Inferior parietal cortex (tissue), 1 donor: Measurements from ENCODE around the gene CBLC.
A peak's percentile ranks its signal among the peaks of the same experiment; 100 is the strongest.

Source experiments
- DNase-seq: peaks from one replicate; pipeline ENCODE4 v3.0.0-alpha.2; 2016; ENCODE audit errors: extremely low spot score

The CBLC gene

DNA sequence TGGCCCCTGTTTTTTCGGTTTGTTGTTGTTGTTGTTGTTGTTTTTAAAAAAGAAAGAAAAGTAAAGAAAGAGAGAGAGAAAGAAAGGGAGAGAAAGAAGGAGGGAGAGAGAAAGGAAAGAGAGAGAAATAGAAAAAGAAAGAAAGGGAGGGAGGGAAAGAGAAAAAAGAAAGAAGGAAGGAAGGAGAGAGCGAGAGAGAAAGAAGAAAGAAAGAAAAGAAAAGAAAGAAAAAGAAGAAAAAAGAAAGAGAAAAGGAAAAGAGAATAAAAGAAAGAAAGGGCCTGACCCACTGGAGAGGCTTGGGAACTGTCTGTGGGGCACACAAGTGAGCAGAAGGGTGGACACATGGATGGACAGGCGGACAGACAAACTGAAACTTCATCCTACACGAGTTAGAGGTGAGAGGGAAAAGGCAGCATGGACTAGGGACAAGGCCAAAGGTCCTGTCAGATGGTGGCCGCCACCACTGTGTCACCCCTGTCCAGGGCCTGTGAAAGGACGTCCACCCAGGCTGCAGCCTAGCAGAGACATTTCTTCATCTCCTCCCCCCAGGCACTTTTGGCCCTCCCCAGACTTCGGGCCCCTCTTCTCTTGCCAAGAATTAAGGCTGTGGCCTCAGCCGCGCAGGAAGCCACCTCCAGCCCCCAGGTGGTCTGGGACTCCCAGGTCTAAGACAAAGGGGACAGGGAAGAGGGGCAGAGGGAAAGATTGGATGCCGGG, 22.1 kb downstream of the CBLC start:
- no peak for DNase-seq

GRCh38 chr19:44800461-44800860, 22.8 kb downstream of the CBLC start:
- peak; percentile 68 for DNase-seq

GRCh38 chr19:44803442-44804428, 26.0 kb downstream of the CBLC start:
- no peak for DNase-seq

- no peak for DNase-seq
These were observed 28.6 kb downstream of the CBLC start for GRCh38 chr19:44806291-44806690.

DNA sequence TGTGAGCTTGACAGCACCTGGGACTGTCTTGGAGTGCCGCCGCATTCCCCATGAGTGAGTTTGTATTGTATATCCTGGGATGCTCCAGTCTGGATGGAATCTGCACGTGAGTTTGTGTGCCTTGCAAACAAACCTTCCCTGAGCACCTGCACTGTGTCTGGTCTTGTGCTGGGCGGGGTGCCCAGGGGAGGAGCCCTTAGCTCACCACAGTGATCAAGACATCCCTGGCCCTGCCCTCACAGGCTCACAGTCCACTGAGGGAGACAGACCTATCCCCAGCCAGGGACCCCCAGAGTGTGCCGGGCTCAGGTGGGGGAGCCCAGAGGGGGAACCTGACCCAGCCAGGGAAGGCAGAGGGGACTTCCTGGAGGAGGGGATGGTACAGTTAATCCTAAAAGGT, 29.5 kb downstream of the CBLC start:
- DNase-seq: no peak

DNA sequence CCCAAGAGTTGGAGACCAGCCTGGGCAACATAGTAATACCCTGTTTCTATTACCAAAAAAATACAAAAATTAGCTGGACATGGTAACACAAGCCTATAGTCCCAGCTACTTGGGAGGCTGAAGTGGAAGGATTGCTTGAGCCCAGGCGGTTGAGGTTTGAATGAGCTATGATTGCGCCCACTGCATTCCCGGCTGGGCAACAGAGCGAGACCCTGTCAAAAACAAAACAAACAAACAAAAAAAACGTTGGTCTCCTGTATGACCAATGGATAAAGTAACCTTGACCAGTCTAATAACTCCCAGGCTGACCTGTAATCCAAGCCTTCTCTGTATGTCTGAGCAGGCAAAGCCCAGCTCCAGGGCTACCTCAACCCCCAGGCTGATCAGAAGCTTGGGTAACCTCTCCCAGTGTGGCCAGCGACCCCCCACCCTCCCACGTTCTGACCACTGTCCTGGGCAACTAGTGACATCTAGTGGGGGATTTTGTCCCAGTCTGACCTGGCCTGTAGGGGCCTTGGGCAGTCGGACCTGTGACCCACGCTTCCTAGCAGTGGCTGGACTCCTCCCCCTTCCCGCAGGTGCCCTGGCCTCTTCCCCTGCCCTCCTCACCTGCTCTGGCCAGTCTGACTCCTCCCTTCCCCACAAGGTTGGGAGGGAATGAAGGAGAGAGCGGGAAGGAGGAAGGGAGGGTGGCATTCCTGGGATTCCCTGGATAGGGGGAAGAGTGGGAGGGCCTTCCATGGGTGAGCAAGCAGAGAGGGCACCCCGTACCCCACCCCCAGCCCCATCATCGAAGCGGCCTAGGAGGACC, 30.2 kb downstream of the CBLC start:
- peak; percentile 19 for DNase-seq

GRCh38 chr19:44808463-44809371, 31.0 kb downstream of the CBLC start, which contains the start of gene BCAM:
TSS of gene BCAM (plus strand) at chr19:44809103. CDS start at chr19:44809125, 22 bp downstream.
- DNase-seq: no peak

GRCh38 chr19:44809577-44810233, 32.0 kb downstream of the CBLC start:
- DNase-seq: no peak

GRCh38 chr19:44810234-44811121, 32.8 kb downstream of the CBLC start:
- no peak for DNase-seq

GRCh38 chr19:44811122-44811419, 33.4 kb downstream of the CBLC start:
- DNase-seq: no peak

DNA sequence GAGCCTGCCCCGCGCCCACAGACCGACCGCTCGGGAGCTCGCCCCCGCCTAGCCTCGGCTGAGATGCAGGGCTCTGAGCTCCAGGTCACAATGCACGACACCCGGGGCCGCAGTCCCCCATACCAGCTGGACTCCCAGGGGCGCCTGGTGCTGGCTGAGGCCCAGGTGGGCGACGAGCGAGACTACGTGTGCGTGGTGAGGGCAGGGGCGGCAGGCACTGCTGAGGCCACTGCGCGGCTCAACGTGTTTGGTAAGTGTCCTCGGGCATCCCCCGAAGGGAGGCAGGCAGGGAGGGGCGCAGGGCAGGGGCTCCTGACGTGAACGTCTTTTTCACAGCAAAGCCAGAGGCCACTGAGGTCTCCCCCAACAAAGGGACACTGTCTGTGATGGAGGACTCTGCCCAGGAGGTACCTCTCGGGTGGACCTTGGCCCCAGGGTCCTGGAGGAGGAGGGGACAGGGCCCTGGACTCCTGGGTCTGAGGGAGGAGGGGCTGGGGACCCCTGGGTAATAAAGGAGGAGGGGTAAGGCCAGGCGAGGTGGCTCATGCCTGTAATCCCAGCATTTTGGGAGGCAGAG, 34.5 kb downstream of the CBLC start:
- DNase-seq: no peak

GRCh38 chr19:44813070-44813840, 35.6 kb downstream of the CBLC start:
- no peak for DNase-seq

GRCh38 chr19:44813841-44814470, 36.3 kb downstream of the CBLC start:
- DNase-seq: no peak

- no peak for DNase-seq
These were observed 36.8 kb downstream of the CBLC start for GRCh38 chr19:44814517-44814916.

- no peak for DNase-seq
These were observed 38.6 kb downstream of the CBLC start for GRCh38 chr19:44816301-44816700.

- no peak for DNase-seq
These were observed 40.2 kb downstream of the CBLC start for GRCh38 chr19:44817725-44818465.

- no peak for DNase-seq
These were observed 40.9 kb downstream of the CBLC start for GRCh38 chr19:44818466-44819031.
